PC-3 (cell line): ENCODE results near the gene MARF1. TPM values are rescaled to one million over a fixed set of nuclear protein-coding genes. Genes with fewer than 3 reads are reported as not detected.
"Not testable (repeated sequence)": the region's sequence is repeated elsewhere in the genome, so short reads cannot be mapped to it uniquely, and the experiment has no call there.

Source experiments
- ATAC-seq: fragments of 200-7000 bp; cut with Tn5 transposase; 2 replicates; pipeline ENCODE4 v1.9.1; 2020; ENCODE audit warnings: mild to moderate bottlenecking, moderate library complexity
- BruUV-seq: library from RNA; stranded (reverse); fragments of 400-500 nt; replicated peaks from 2 replicates; lab custom pipeline; 2021; lab: Mats Ljungman, UMichigan
- CTCF ChIA-PET: fragments of 300-600 bp; sonication (Branson Sonifier 250); formaldehyde crosslinking; loops from one replicate; lab custom pipeline; 2022; ENCODE audit warnings: antibody characterized with exemption; lab: Charles Lee
- POLR2A ChIA-PET: fragments of 300-600 bp; sonication (Branson Sonifier 250); formaldehyde crosslinking; loops from one replicate; lab custom pipeline; 2022; ENCODE audit warnings: antibody characterized with exemption; ENCODE audit not compliant: unreplicated experiment; lab: Charles Lee
- DNase-seq: peaks from one replicate; pipeline ENCODE4 v3.0.0-alpha.2; 2015
- H2AFZ ChIP-seq: fragments of 300-600 bp; sonication (generic); 2 replicates; pipeline ENCODE4 v1.6.0; 2016; ENCODE audit warnings: antibody characterized with exemption, low read length
- H3F3A ChIP-seq: fragments of 300-600 bp; sonication (generic); one replicate; pipeline ENCODE4 v1.6.0; 2017; ENCODE audit warnings: antibody characterized with exemption, low read length, control low read depth, mild to moderate bottlenecking; ENCODE audit not compliant: unreplicated experiment
- H3K27ac ChIP-seq: fragments of 300-600 bp; sonication (generic); 2 replicates; pipeline ENCODE4 v1.5.1; 2016; ENCODE audit warnings: mild to moderate bottlenecking, low read length
- H3K27me3 ChIP-seq: fragments of 300-600 bp; sonication (generic); 2 replicates; pipeline ENCODE4 v1.6.1; 2016; ENCODE audit warnings: low read length, mixed read lengths
- H3K36me3 ChIP-seq: fragments of 300-600 bp; sonication (generic); 2 replicates; pipeline ENCODE4 v1.6.1; 2016; ENCODE audit warnings: low read depth, mixed run types, low read length, mixed read lengths
- H3K4me1 ChIP-seq: fragments of 300-600 bp; sonication (generic); 2 replicates; pipeline ENCODE4 v1.5.1; 2016; ENCODE audit warnings: low read length; ENCODE audit not compliant: insufficient read depth
- H3K4me2 ChIP-seq: fragments of 300-600 bp; sonication (generic); 2 replicates; pipeline ENCODE4 v1.6.0; 2016; ENCODE audit warnings: low read length
- H3K4me3 ChIP-seq: fragments of 300-600 bp; sonication (generic); 2 replicates; pipeline ENCODE4 v1.5.1; 2016; ENCODE audit warnings: mild to moderate bottlenecking, low read length, mixed read lengths
- H3K79me2 ChIP-seq: fragments of 300-600 bp; sonication (generic); 2 replicates; pipeline ENCODE4 v1.6.1; 2017; ENCODE audit warnings: low read length, mixed read lengths
- H3K9ac ChIP-seq: fragments of 300-600 bp; sonication (generic); 2 replicates; pipeline ENCODE4 v1.6.0; 2016; ENCODE audit warnings: mild to moderate bottlenecking, low read length
- H3K9me2 ChIP-seq: fragments of 300-600 bp; sonication (generic); replicated peaks from 2 replicates; pipeline ENCODE4 v1.6.1; 2016; ENCODE audit warnings: mixed run types, low read length, mixed read lengths
- H3K9me3 ChIP-seq: fragments of 300-600 bp; sonication (generic); 2 replicates; pipeline ENCODE4 v1.6.1; 2016; ENCODE audit warnings: low read length, mixed read lengths
- H4K20me1 ChIP-seq: fragments of 300-600 bp; sonication (generic); 2 replicates; pipeline ENCODE4 v1.6.1; 2016; ENCODE audit warnings: low read length, mixed read lengths
- EZH2 ChIP-seq: fragments of 300-600 bp; sonication (generic); IDR thresholded peaks from one replicate; pipeline ENCODE4 v1.6.1; 2017; ENCODE audit warnings: antibody characterized with exemption, mild to moderate bottlenecking, low read length; ENCODE audit not compliant: unreplicated experiment
- EZH2phosphoT487 ChIP-seq: fragments of 300-600 bp; sonication (generic); IDR thresholded peaks from 2 replicates; pipeline ENCODE4 v1.6.1; 2018; ENCODE audit warnings: mild to moderate bottlenecking, antibody characterized with exemption, low read length, borderline replicate concordance
- intact Hi-C: fragments of 100-400 bp; cut with micrococcal nuclease; formaldehyde crosslinking; loops from 2 replicates; pipeline ENCODE4 v1.9.0; 2023
- total RNA-seq: library from RNA; depleted of rRNA; stranded (reverse); fragments of >200 nt; gene quantifications from 2 replicates; pipeline ENCODE4 v1.2.3, GENCODE V29; 2014
- TF ChIP-seq, protein P1 (sequence below): fragments of 300-600 bp; sonication (generic); conservative IDR thresholded peaks from 2 replicates; pipeline ENCODE4 v1.5.1; 2017; ENCODE audit warnings: antibody characterized with exemption, low read depth, mild to moderate bottlenecking, low read length

Gene MARF1
- total RNA-seq, 1 experiment from 2014 or later, result 6.7 TPM

DNA sequence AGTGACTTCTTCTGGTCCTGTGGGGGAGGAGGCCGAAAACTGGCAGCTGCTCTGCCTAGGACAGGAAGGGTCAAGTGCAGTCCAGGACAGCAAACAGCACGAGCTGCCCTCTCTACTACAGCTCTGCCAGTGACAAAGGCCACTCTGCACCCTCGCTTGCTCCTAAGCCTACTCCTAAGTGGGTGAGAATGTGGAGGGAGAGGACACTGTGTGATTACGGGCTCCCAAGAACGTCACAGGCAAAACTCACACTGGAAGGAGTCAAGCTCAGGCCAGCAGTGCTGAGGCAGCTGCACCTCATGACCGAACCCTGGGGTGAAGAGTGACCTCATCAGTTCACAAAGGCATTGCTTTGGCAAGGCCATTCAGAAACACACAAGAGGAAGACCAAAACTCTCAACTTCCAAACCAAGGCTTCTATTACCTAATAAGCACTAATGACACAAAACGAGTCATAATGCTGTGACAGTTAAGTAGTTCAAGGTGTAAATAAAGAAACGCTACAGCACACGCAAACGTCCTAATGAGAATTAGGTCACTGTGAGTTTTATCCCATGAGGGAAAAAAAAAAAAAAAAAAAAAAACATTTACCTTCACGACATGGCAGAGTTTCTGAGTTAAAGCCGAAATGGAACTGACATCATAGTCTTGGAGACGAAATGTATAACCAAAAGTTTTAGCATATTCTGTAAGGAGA lies 35.1 kb downstream of the MARF1 start:
- H3K79me2 ChIP-seq, result no peaks in the 10 kb centered on the region
- H3K27me3 ChIP-seq, result no peaks in the 10 kb centered on the region
- POLR2A ChIA-PET, result interaction anchor here (0.7 kb wide), 1 partner anchor 12 kb away, joined by 3 read pairs; no protein-coding TSS in a partner anchor
- H3K9ac ChIP-seq, result no peak overlapping the region
- no peak overlapping the region for H3K4me3 ChIP-seq
- H3K9me3 ChIP-seq, result no peaks in the 10 kb centered on the region
- no peak overlapping the region for H3K4me2 ChIP-seq
- peaks cover 7% of the 10 kb centered on the region for H3K36me3 ChIP-seq
- no peak overlapping the region for H2AFZ ChIP-seq
- H3K9me2 ChIP-seq, result no peaks in the 10 kb centered on the region
- CTCF ChIA-PET, result interaction anchor here (0.5 kb wide), 1 partner anchor 108 kb away, joined by 3 read pairs; no protein-coding TSS in a partner anchor
- no peaks in the 10 kb centered on the region for H3F3A ChIP-seq
- ATAC-seq (no peak), DNase-seq (no peak)
- H3K27ac ChIP-seq, result no peak overlapping the region
- no peak for TF ChIP-seq EZH2
- TF ChIP-seq, protein P1, sequence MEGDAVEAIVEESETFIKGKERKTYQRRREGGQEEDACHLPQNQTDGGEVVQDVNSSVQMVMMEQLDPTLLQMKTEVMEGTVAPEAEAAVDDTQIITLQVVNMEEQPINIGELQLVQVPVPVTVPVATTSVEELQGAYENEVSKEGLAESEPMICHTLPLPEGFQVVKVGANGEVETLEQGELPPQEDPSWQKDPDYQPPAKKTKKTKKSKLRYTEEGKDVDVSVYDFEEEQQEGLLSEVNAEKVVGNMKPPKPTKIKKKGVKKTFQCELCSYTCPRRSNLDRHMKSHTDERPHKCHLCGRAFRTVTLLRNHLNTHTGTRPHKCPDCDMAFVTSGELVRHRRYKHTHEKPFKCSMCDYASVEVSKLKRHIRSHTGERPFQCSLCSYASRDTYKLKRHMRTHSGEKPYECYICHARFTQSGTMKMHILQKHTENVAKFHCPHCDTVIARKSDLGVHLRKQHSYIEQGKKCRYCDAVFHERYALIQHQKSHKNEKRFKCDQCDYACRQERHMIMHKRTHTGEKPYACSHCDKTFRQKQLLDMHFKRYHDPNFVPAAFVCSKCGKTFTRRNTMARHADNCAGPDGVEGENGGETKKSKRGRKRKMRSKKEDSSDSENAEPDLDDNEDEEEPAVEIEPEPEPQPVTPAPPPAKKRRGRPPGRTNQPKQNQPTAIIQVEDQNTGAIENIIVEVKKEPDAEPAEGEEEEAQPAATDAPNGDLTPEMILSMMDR, result no peak
- H4K20me1 ChIP-seq, result no peaks in the 10 kb centered on the region
- peaks cover 7% of the 10 kb centered on the region; the same call in 1 of the 2 replicates for H3K4me1 ChIP-seq
- BruUV-seq, result no TSS peak
- intact Hi-C loops, result no loop called here

DNA sequence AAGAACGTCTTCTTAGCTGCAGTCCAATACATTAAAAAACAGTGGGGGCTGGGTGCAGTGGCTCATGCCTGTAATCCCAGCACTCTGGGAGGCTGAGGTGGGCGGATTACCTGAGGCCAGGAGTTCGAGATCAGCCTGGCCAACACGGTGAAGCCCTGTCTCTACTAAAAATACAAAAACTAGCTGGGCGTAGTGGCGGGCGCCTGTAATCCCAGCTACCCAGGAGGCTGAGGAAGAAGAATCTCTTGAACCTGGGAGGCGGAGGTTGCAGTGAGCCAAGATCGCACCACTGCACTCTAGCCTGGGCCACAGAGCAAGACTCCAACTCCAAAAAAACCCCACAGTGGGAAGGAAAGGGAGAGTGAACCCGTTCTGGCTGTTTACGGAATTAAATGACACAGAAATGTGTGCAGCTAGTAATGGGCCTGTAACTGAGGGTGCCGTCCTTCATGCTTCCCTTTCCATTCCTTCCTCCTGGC lies 35.7 kb downstream of the MARF1 start:
- H3F3A ChIP-seq, BruUV-seq, intact Hi-C loops: not testable (repeated sequence)

DNA sequence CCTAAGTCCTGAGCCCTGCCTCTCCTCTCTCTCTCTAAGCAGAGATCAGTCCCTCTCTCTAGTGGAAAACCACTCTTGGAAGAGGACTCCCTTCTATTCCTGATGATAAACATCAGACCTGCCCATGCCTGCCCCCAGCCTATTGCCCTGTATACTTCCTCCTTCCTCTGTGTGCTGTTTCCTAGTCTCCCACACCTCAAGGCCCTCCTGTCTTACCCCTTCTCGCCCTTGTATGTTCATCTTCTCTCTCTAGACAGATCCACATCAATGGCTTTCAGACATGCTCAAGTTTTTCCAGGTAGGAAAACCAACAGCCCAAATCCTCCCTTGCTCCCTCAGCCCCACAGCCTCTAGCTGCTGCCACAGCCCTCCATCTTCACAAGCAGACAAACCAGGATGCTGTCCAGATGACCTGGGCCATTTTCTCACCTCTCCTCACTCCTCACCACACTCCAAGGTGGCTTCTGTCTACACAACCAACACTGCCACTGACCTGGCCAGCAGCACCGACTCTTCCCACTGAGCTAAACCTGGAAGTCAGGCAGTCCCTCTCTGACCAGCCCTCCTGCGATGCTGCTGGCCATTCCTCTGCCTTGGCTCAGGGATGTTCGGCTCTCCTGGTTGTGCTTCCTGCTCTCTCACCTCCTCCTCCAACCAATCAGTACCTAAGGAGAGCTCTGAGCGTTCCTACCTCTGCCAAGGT lies 36.3 kb downstream of the MARF1 start:
- no peak overlapping the region for H2AFZ ChIP-seq
- intact Hi-C loops, result no loop called here
- H3K27ac ChIP-seq, result no peak overlapping the region
- H3K9me2 ChIP-seq, result no peaks in the 10 kb centered on the region
- H3F3A ChIP-seq, result no peaks in the 10 kb centered on the region
- H3K27me3 ChIP-seq, result no peaks in the 10 kb centered on the region
- TF ChIP-seq EZH2phosphoT487, result no peak
- TF ChIP-seq, protein P1, result no peak
- TF ChIP-seq EZH2, result no peak
- H3K4me2 ChIP-seq, result no peak overlapping the region
- H3K36me3 ChIP-seq, result peaks cover 12% of the 10 kb centered on the region
- DNase-seq, result no peak
- H3K79me2 ChIP-seq, result no peaks in the 10 kb centered on the region
- CTCF ChIA-PET, result no interaction called here
- no peaks in the 10 kb centered on the region for H3K9me3 ChIP-seq
- ATAC-seq, result no peak
- no peak overlapping the region for H3K9ac ChIP-seq
- H3K4me3 ChIP-seq, result no peak overlapping the region
- no peaks in the 10 kb centered on the region for H4K20me1 ChIP-seq
- POLR2A ChIA-PET, result no interaction called here
- no TSS peak for BruUV-seq
- H3K4me1 ChIP-seq, result peaks cover 7% of the 10 kb centered on the region; the same call in 1 of the 2 replicates

More for the DNA sequence above, 35.7 kb downstream of the MARF1 start:
- H3K9ac ChIP-seq, H3K79me2 ChIP-seq, CTCF ChIA-PET, H4K20me1 ChIP-seq, DNase-seq, H3K4me3 ChIP-seq, H2AFZ ChIP-seq, H3K27me3 ChIP-seq, H3K9me2 ChIP-seq, H3K36me3 ChIP-seq, H3K9me3 ChIP-seq, H3K4me2 ChIP-seq, ATAC-seq, H3K27ac ChIP-seq, H3K4me1 ChIP-seq: not testable (repeated sequence)
- POLR2A ChIA-PET, result interaction anchor here (0.7 kb wide), 1 partner anchor 12 kb away, joined by 3 read pairs; no protein-coding TSS in a partner anchor
